Neural cell (in vitro differentiated cells): ENCODE measurements around the gene SCUBE2. TPM values are rescaled to one million over a fixed set of nuclear protein-coding genes. Genes with fewer than 3 reads are reported as not detected.

Experiments used
- H2AFZ ChIP-seq: fragments of 200-600, 300-800 bp; sonication (generic), shearing (Covaris generic); 2 replicates; pipeline ENCODE4 v1.6.0; 2014; ENCODE audit warnings: low read depth, mild to moderate bottlenecking, antibody characterized with exemption, low read length, moderate library complexity
- H3F3A ChIP-seq: fragments of 200-600 bp; shearing (Covaris generic); 2 replicates; pipeline ENCODE4 v1.6.1; 2016; ENCODE audit warnings: mild to moderate bottlenecking, moderate library complexity, mixed read lengths, antibody characterized with exemption, low read length; ENCODE audit not compliant: insufficient read depth, poor library complexity, severe bottlenecking
- H3K27ac ChIP-seq: fragments of 200-600, 300-800 bp; sonication (generic), shearing (Covaris generic); 2 replicates; pipeline ENCODE4 v1.5.1; 2014; ENCODE audit warnings: mild to moderate bottlenecking, low read length, moderate library complexity
- H3K27me3 ChIP-seq: fragments of 300-800, 200-600 bp; sonication (generic), shearing (Covaris generic); 2 replicates; pipeline ENCODE4 v1.6.0; 2014; ENCODE audit warnings: mild to moderate bottlenecking, low read depth, low read length, moderate library complexity; ENCODE audit not compliant: insufficient read depth
- H3K36me3 ChIP-seq: fragments of 300-800, 200-600 bp; sonication (generic), shearing (Covaris generic); 2 replicates; pipeline ENCODE4 v1.5.1; 2014; ENCODE audit warnings: mild to moderate bottlenecking, antibody characterized with exemption, low read length, moderate library complexity; ENCODE audit not compliant: insufficient read depth
- H3K4me2 ChIP-seq: fragments of 300-800, 200-600 bp; sonication (generic), shearing (Covaris generic); 2 replicates; pipeline ENCODE4 v1.6.0; 2014; ENCODE audit warnings: mild to moderate bottlenecking, low read length
- H3K4me3 ChIP-seq: fragments of 300-800, 200-600 bp; sonication (generic), shearing (Covaris generic); 2 replicates; pipeline ENCODE4 v1.5.1; 2014; ENCODE audit warnings: mild to moderate bottlenecking, low read length, moderate library complexity
- H3K79me2 ChIP-seq: fragments of 200-600 bp; shearing (Covaris generic); replicated peaks from 2 replicates; pipeline ENCODE4 v1.6.0; 2014; ENCODE audit warnings: mild to moderate bottlenecking, low read length, moderate library complexity; ENCODE audit not compliant: insufficient read depth
- H3K9ac ChIP-seq: fragments of 300-800, 200-600 bp; sonication (generic), shearing (Covaris generic); 2 replicates; pipeline ENCODE4 v1.6.1; 2016; ENCODE audit warnings: mild to moderate bottlenecking, low read length, mixed read lengths
- H3K9me2 ChIP-seq: fragments of 200-600 bp; shearing (Covaris generic); 2 replicates; pipeline ENCODE4 v1.6.1; 2016; ENCODE audit warnings: mild to moderate bottlenecking, low read length, mixed read lengths; ENCODE audit not compliant: insufficient read depth
- H3K9me3 ChIP-seq: fragments of 200-600, 300-800 bp; sonication (generic), shearing (Covaris generic); 2 replicates; pipeline ENCODE4 v1.6.1; 2016; ENCODE audit warnings: mild to moderate bottlenecking, mixed run types, low read length, moderate library complexity, mixed read lengths
- H4K20me1 ChIP-seq: fragments of 200-600 bp; shearing (Covaris generic); 2 replicates; pipeline ENCODE4 v1.6.1; 2016; ENCODE audit warnings: mild to moderate bottlenecking, mixed run types; ENCODE audit not compliant: insufficient read depth
- CTCF ChIP-seq: fragments of 450-650 bp; IDR thresholded peaks from 2 replicates; pipeline ENCODE4 v1.5.1; 2014; ENCODE audit warnings: antibody characterized with exemption, mild to moderate bottlenecking, moderate library complexity; ENCODE audit not compliant: poor library complexity, severe bottlenecking
- EP300 ChIP-seq: fragments of 450-650 bp; conservative IDR thresholded peaks from 2 replicates; pipeline ENCODE4 v1.6.1; 2014; ENCODE audit warnings: antibody characterized with exemption, mild to moderate bottlenecking, moderate library complexity; ENCODE audit not compliant: poor library complexity, severe bottlenecking
- EZH2 ChIP-seq: fragments of 200-600, 300-800 bp; shearing (Covaris generic), sonication (generic); IDR thresholded peaks from 2 replicates; pipeline ENCODE4 v1.6.1; 2014; ENCODE audit warnings: antibody characterized with exemption, low read length, borderline replicate concordance, mild to moderate bottlenecking; ENCODE audit not compliant: insufficient read depth, poor library complexity, severe bottlenecking
- MXI1 ChIP-seq: fragments of 450-650 bp; conservative IDR thresholded peaks from 2 replicates; pipeline ENCODE4 v1.6.1; 2014; ENCODE audit warnings: antibody characterized with exemption, mild to moderate bottlenecking; ENCODE audit not compliant: poor library complexity, severe bottlenecking
- POLR2AphosphoS5 ChIP-seq: IDR thresholded peaks from 2 replicates; pipeline ENCODE4 v1.6.1; 2012
- RAD21 ChIP-seq: fragments of 450-650 bp; conservative IDR thresholded peaks from 2 replicates; pipeline ENCODE4 v1.6.1; 2014; ENCODE audit warnings: antibody characterized with exemption, mild to moderate bottlenecking, moderate library complexity
- REST ChIP-seq: IDR thresholded peaks from 2 replicates; pipeline ENCODE4 v1.6.1; 2012; ENCODE audit warnings: borderline replicate concordance
- SMC3 ChIP-seq: fragments of 450-650 bp; conservative IDR thresholded peaks from 2 replicates; pipeline ENCODE4 v1.6.1; 2014; ENCODE audit warnings: antibody characterized with exemption, mild to moderate bottlenecking, moderate library complexity; ENCODE audit not compliant: poor library complexity
- TAF1 ChIP-seq: IDR thresholded peaks from 2 replicates; pipeline ENCODE4 v1.6.1; 2012; ENCODE audit warnings: low read depth
- polyA plus RNA-seq: library from polyadenylated mRNA; depleted of rRNA; stranded (reverse); fragments of >200 nt; gene quantifications from 2 replicates; pipeline ENCODE4 v1.2.3, GENCODE V29; 2014

Gene SCUBE2
- polyA plus RNA-seq, 1 donor from 2014 or later, result 2.6 TPM

- Histone ChIP-seq H3K4me2 (no peak overlapping the region), H3F3A (no peaks in the 10 kb centered on the region), H3K27me3 (no peaks in the 10 kb centered on the region), H3K9me2 (no peaks in the 10 kb centered on the region), H3K27ac (no peak overlapping the region), H3K36me3 (no peaks in the 10 kb centered on the region), H3K9ac (no peak overlapping the region), H3K79me2 (no peaks in the 10 kb centered on the region), H3K9me3 (no peaks in the 10 kb centered on the region), H4K20me1 (no peaks in the 10 kb centered on the region), H3K4me3 (no peak overlapping the region), H2AFZ (no peak overlapping the region)
- no peak for TF ChIP-seq CTCF
- no peak for TF ChIP-seq POLR2AphosphoS5
- TF ChIP-seq RAD21, result no peak
- TF ChIP-seq SMC3, result no peak
- no peak for TF ChIP-seq MXI1
- no peak for TF ChIP-seq TAF1
- no peak for TF ChIP-seq REST
- no peak for TF ChIP-seq EP300
- TF ChIP-seq EZH2, result no peak
Measured at GRCh38 chr11:9052316-9052715, 39.1 kb downstream of the SCUBE2 start.

DNA sequence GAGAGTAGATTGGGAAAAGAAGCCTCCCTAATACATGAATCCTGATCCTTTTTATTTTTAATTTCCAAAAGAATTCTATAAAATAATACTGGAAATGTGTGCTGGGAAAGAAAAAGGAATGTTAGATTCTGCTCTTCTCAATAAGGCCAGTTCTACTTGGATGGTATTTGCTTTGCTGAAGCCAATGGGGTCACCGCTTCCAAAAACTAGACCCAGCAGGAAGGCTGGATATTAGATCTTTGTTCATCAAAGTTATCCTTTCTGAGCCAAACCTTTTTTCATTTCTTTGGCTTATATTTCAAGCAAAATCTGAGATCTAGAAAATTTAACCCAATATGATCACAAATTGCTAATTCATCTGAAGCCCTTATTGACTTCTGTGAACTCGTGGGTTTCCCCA, 41.4 kb downstream of the SCUBE2 start:
- H3K4me2 ChIP-seq, result no peak overlapping the region
- no peaks in the 10 kb centered on the region for H4K20me1 ChIP-seq
- no peak overlapping the region for H2AFZ ChIP-seq
- no peaks in the 10 kb centered on the region for H3K9me3 ChIP-seq
- no peak overlapping the region for H3K4me3 ChIP-seq
- H3K27me3 ChIP-seq, result no peaks in the 10 kb centered on the region
- no peak overlapping the region for H3K27ac ChIP-seq
- no peaks in the 10 kb centered on the region for H3K36me3 ChIP-seq
- H3F3A ChIP-seq, result no peaks in the 10 kb centered on the region
- TF ChIP-seq CTCF (no peak), RAD21 (no peak), MXI1 (no peak), SMC3 (no peak), REST (no peak), TAF1 (no peak), EZH2 (no peak), EP300 (no peak), POLR2AphosphoS5 (no peak)
- no peaks in the 10 kb centered on the region for H3K79me2 ChIP-seq
- H3K9me2 ChIP-seq, result no peaks in the 10 kb centered on the region
- H3K9ac ChIP-seq, result no peak overlapping the region
